Fibroblast of lung (primary cell): ENCODE results near the gene TIMM13. TPM values are rescaled to one million over a fixed set of nuclear protein-coding genes. Genes with fewer than 3 reads are reported as not detected.

Experiments used
- DNase-seq, 2 donors: peaks; one replicate each; pipeline versions ENCODE4 v3.0.0 to v3.0.0-alpha.2; 2010; ENCODE audit warnings: low read depth in 2 of 2
- H2AFZ ChIP-seq: 2 replicates; pipeline ENCODE4 v1.5.1; 2012; ENCODE audit warnings: low read length, control low read depth, inconsistent platforms
- H3K27ac ChIP-seq: 2 replicates; pipeline ENCODE4 v1.5.1; 2011; ENCODE audit warnings: low read length, control low read depth; ENCODE audit not compliant: insufficient read depth
- H3K27me3 ChIP-seq: 2 replicates; pipeline ENCODE4 v1.5.1; 2011; ENCODE audit warnings: mild to moderate bottlenecking, low read length; ENCODE audit not compliant: control insufficient read depth, insufficient read depth
- H3K36me3 ChIP-seq: 2 replicates; pipeline ENCODE4 v1.5.1; 2011; ENCODE audit warnings: low read length; ENCODE audit not compliant: control insufficient read depth, insufficient read depth
- H3K4me1 ChIP-seq: 2 replicates; pipeline ENCODE4 v1.5.1; 2011; ENCODE audit warnings: low read length; ENCODE audit not compliant: control insufficient read depth, insufficient read depth; ENCODE audit errors: extremely low read depth
- H3K4me2 ChIP-seq: 2 replicates; pipeline ENCODE4 v1.5.1; 2011; ENCODE audit warnings: low read length, control low read depth; ENCODE audit not compliant: insufficient read depth; ENCODE audit errors: extremely low read depth
- H3K4me3 ChIP-seq, 4 experiments: fragments of 200-600 bp in 1 of 4; sonication (generic) in 1 of 4; replicated peaks in 1 of 4; 2 replicates each; pipeline ENCODE4 v1.5.1; 2011 to 2016; ENCODE audit warnings: low read length in 4 of 4, low read depth in 3 of 4, mild to moderate bottlenecking in 3 of 4, control low read depth in 2 of 4, inconsistent platforms in 1 of 4, mixed read lengths in 1 of 4; ENCODE audit not compliant: insufficient read depth in 1 of 4; ENCODE audit errors: control extremely low read depth in 1 of 4
- H3K79me2 ChIP-seq: 2 replicates; pipeline ENCODE4 v1.5.1; 2012; ENCODE audit warnings: mild to moderate bottlenecking, low read length, inconsistent platforms; ENCODE audit not compliant: control insufficient read depth, insufficient read depth
- H3K9ac ChIP-seq: 2 replicates; pipeline ENCODE4 v1.5.1; 2011; ENCODE audit warnings: mild to moderate bottlenecking, low read length, control low read depth; ENCODE audit not compliant: insufficient read depth
- H3K9me3 ChIP-seq: 2 replicates; pipeline ENCODE4 v1.5.1; 2012; ENCODE audit warnings: low read depth, low read length; ENCODE audit not compliant: control insufficient read depth, insufficient read depth
- H4K20me1 ChIP-seq: 2 replicates; pipeline ENCODE4 v1.5.1; 2011; ENCODE audit warnings: low read length; ENCODE audit not compliant: control insufficient read depth, insufficient read depth; ENCODE audit errors: extremely low read depth
- CTCF ChIP-seq, 2 donors: IDR thresholded peaks in 1 of 2; conservative IDR thresholded peaks in 1 of 2; 1 replicate in 1 of 2; 2 replicates in 1 of 2; pipeline ENCODE4 v1.5.1; 2011 to 2012; ENCODE audit warnings: low read length in 2 of 2, control low read depth in 1 of 2, inconsistent platforms in 1 of 2, low read depth in 1 of 2, mild to moderate bottlenecking in 1 of 2
- EZH2 ChIP-seq: IDR thresholded peaks from 2 replicates; pipeline ENCODE4 v1.5.1; 2012; ENCODE audit warnings: low read length, control low read depth, mild to moderate bottlenecking; ENCODE audit errors: missing control alignments
- polyA plus RNA-seq, 2 donors: library from polyadenylated mRNA; depleted of rRNA in 1 of 2; stranded (reverse) in 1 of 2; unstranded in 1 of 2; fragments of >200 nt; gene quantifications; 2 replicates each; pipeline ENCODE4 v1.2.1, GENCODE V29; 2011 to 2012; ENCODE audit warnings: missing spikeins in 1 of 2
- total RNA-seq: library from RNA; depleted of rRNA; stranded (reverse); fragments of >200 nt; gene quantifications from 2 replicates; pipeline ENCODE4 v1.2.1, GENCODE V29; 2014

The TIMM13 gene
- total and polyA plus RNA-seq, 2 donors (not counting 1 experiment from before 2014, with no cell fraction given): 14.1 to 27.6 TPM

GRCh38 chr19:2381148-2381820, 46.1 kb downstream of the TIMM13 start:
- Histone ChIP-seq H3K4me3 (no peak overlapping the region), H3K9me3 (no peaks in the 10 kb centered on the region), H3K27ac (no peak overlapping the region), H3K4me2 (no peak overlapping the region), H3K9ac (no peak overlapping the region), H3K36me3 (no peaks in the 10 kb centered on the region), H2AFZ (no peak overlapping the region), H4K20me1 (no peaks in the 10 kb centered on the region), H3K4me1 (peaks cover 3% of the 10 kb centered on the region), H3K27me3 (peaks cover 3% of the 10 kb centered on the region), H3K79me2 (no peaks in the 10 kb centered on the region)
- DNase-seq: peak; percentile 18 to 84
- TF ChIP-seq CTCF (conservative IDR thresholded peaks at IDR 0.05 in 1 of 2, IDR thresholded peaks at IDR 0.05 in 1 of 2; ENCODE audit: low read depth in 1 of 2, low read length in 2 of 2): no peak
- TF ChIP-seq EZH2: no peak

- H3K4me2 ChIP-seq: no peak overlapping the region
- TF ChIP-seq EZH2: no peak
- no peak overlapping the region for H3K9ac ChIP-seq
- peaks cover 3% of the 10 kb centered on the region for H3K27me3 ChIP-seq
- H3K4me3 ChIP-seq: no peak overlapping the region
- H2AFZ ChIP-seq: no peak overlapping the region
- no peak overlapping the region for H3K27ac ChIP-seq
- DNase-seq: no peak
- H3K79me2 ChIP-seq: no peaks in the 10 kb centered on the region
- peaks cover 3% of the 10 kb centered on the region for H3K4me1 ChIP-seq
- no peaks in the 10 kb centered on the region for H3K36me3 ChIP-seq
- H4K20me1 ChIP-seq: no peaks in the 10 kb centered on the region
- H3K9me3 ChIP-seq: no peaks in the 10 kb centered on the region
Observed at GRCh38 chr19:2380567-2380966, 46.8 kb downstream of the TIMM13 start.

- no peak overlapping the region for H2AFZ ChIP-seq
- H3K27ac ChIP-seq: no peak overlapping the region
- TF ChIP-seq CTCF (conservative IDR thresholded peaks at IDR 0.05 in 1 of 2, IDR thresholded peaks at IDR 0.05 in 1 of 2; ENCODE audit: low read depth in 1 of 2, low read length in 2 of 2): no peak
- TF ChIP-seq EZH2: no peak
- H3K4me1 ChIP-seq: no peaks in the 10 kb centered on the region
- H3K36me3 ChIP-seq: no peaks in the 10 kb centered on the region
- no peaks in the 10 kb centered on the region for H3K79me2 ChIP-seq
- no peak overlapping the region for H3K4me3 ChIP-seq
- H4K20me1 ChIP-seq: no peaks in the 10 kb centered on the region
- no peak overlapping the region for H3K4me2 ChIP-seq
- DNase-seq: no peak
- H3K9ac ChIP-seq: no peak overlapping the region
- no peaks in the 10 kb centered on the region for H3K9me3 ChIP-seq
- H3K27me3 ChIP-seq: peaks cover 3% of the 10 kb centered on the region
Observed at GRCh38 chr19:2376784-2377519, 50.4 kb downstream of the TIMM13 start.

Other genes starting within 250 kb of the TIMM13 start
- 46.0 and 61.3 TPM in 2 replicates for gene PLEKHJ1, start 191.3 kb downstream of the TIMM13 start, total RNA-seq
- 34.9 and 41.3 TPM in 2 replicates for gene PLEKHJ1, start 191.3 kb downstream of the TIMM13 start, polyA plus RNA-seq
- 23.1 and 31.5 TPM in 2 replicates for gene SF3A2, start 190.8 kb downstream of the TIMM13 start, total RNA-seq
- 11.1 and 14.8 TPM in 2 replicates for gene SF3A2, start 190.8 kb downstream of the TIMM13 start, polyA plus RNA-seq
- 0.26 and 0.33 TPM in 2 replicates for gene AMH, start 178.3 kb downstream of the TIMM13 start, total RNA-seq
- gene AMH, start 178.3 kb downstream of the TIMM13 start, polyA plus RNA-seq: 0.03 and 0.07 TPM in 2 replicates
- not detected in 2 replicates for gene JSRP1, start 171.2 kb downstream of the TIMM13 start, total RNA-seq
- gene JSRP1, start 171.2 kb downstream of the TIMM13 start, polyA plus RNA-seq: not detected in 2 replicates
- not detected in 2 replicates for gene PEAK3, start 145.4 kb downstream of the TIMM13 start, total RNA-seq
- gene PEAK3, start 145.4 kb downstream of the TIMM13 start, polyA plus RNA-seq: not detected in 2 replicates
- not detected in 2 replicates for gene LINGO3, start 119.4 kb downstream of the TIMM13 start, total RNA-seq
- gene LINGO3, start 119.4 kb downstream of the TIMM13 start, polyA plus RNA-seq: not detected in 2 replicates
- gene LSM7, start 99.0 kb downstream of the TIMM13 start, total RNA-seq: 43.1 and 61.6 TPM in 2 replicates
- gene LSM7, start 99.0 kb downstream of the TIMM13 start, polyA plus RNA-seq: 182 and 233 TPM in 2 replicates
- gene SPPL2B, start 98.9 kb downstream of the TIMM13 start, total RNA-seq: 18.0 and 23.8 TPM in 2 replicates
- gene SPPL2B, start 98.9 kb downstream of the TIMM13 start, polyA plus RNA-seq: 10.7 and 16.0 TPM in 2 replicates
- gene TMPRSS9, start 67.3 kb downstream of the TIMM13 start, total RNA-seq: under 0.01 TPM in 1 of 2 replicates, not detected in the other
- gene TMPRSS9, start 67.3 kb downstream of the TIMM13 start, polyA plus RNA-seq: not detected in 2 replicates
- 47.0 and 56.3 TPM in 2 replicates for gene LMNB2, start 29.4 kb upstream of the TIMM13 start, total RNA-seq
- 41.6 and 94.8 TPM in 2 replicates for gene LMNB2, start 29.4 kb upstream of the TIMM13 start, polyA plus RNA-seq
- gene GADD45B, start 48.5 kb upstream of the TIMM13 start, total RNA-seq: 16.4 and 32.5 TPM in 2 replicates
- gene GADD45B, start 48.5 kb upstream of the TIMM13 start, polyA plus RNA-seq: 61.7 and 72.8 TPM in 2 replicates